ENCODE results near the gene PRR19.

PRR19 gene

GRCh38 chr19:42284066-42284501 lies 17.8 kb upstream of the PRR19 start:
- no peak for FAIRE-seq

GRCh38 chr19:42284591-42285341 lies 17.2 kb upstream of the PRR19 start:
- FAIRE-seq: no peak

- no peak for FAIRE-seq
These were observed 16.4 kb upstream of the PRR19 start for GRCh38 chr19:42285541-42285941.

- no peak for FAIRE-seq
These were observed 16.0 kb upstream of the PRR19 start for GRCh38 chr19:42285988-42286348.

- no peak for FAIRE-seq
These were observed 15.4 kb upstream of the PRR19 start for GRCh38 chr19:42286349-42287016.

- no peak for FAIRE-seq
These were observed 14.7 kb upstream of the PRR19 start for GRCh38 chr19:42287017-42287826.

GRCh38 chr19:42287827-42288107 lies 14.2 kb upstream of the PRR19 start:
- no peak for FAIRE-seq

GRCh38 chr19:42288387-42288786 lies 13.5 kb upstream of the PRR19 start:
- FAIRE-seq: no peak

GRCh38 chr19:42288881-42289555 lies 12.9 kb upstream of the PRR19 start:
- FAIRE-seq: no peak

- FAIRE-seq: no peak
These were observed 12.3 kb upstream of the PRR19 start for GRCh38 chr19:42289556-42290041.

GRCh38 chr19:42290136-42290522 lies 11.8 kb upstream of the PRR19 start:
- no peak for FAIRE-seq

GRCh38 chr19:42290523-42291434 lies 11.2 kb upstream of the PRR19 start:
- no peak for FAIRE-seq

- no peak for FAIRE-seq
These were observed 10.5 kb upstream of the PRR19 start for GRCh38 chr19:42291435-42291810.

GRCh38 chr19:42292042-42292960 lies 9.6 kb upstream of the PRR19 start:
- FAIRE-seq: no peak

- no peak for FAIRE-seq
These were observed 9.0 kb upstream of the PRR19 start for GRCh38 chr19:42292963-42293362.

GRCh38 chr19:42293540-42293939 lies 8.4 kb upstream of the PRR19 start:
- no peak for FAIRE-seq

- FAIRE-seq: no peak
These were observed 8.0 kb upstream of the PRR19 start for GRCh38 chr19:42293948-42294347.

GRCh38 chr19:42294471-42295137 lies 7.3 kb upstream of the PRR19 start:
- no peak for FAIRE-seq

GRCh38 chr19:42295342-42295741 lies 6.6 kb upstream of the PRR19 start:
- FAIRE-seq: no peak

- no peak for FAIRE-seq
These were observed 6.0 kb upstream of the PRR19 start for GRCh38 chr19:42295831-42296525.

All from colon (tissue), 2 donors.